Neural progenitor cell (in vitro differentiated cells): ENCODE measurements around the gene POLD4. TPM values are rescaled to one million over a fixed set of nuclear protein-coding genes. Genes with fewer than 3 reads are reported as not detected.

Source experiments
- DNase-seq: peaks from one replicate; pipeline ENCODE4 v3.0.0-alpha.2; 2016; ENCODE audit warnings: low spot score
- H2AFZ ChIP-seq: fragments of 200-600 bp; sonication (generic); replicated peaks from 2 replicates; pipeline ENCODE4 v1.6.1; 2016; ENCODE audit warnings: antibody characterized with exemption
- H3F3A ChIP-seq: fragments of 200-600 bp; sonication (generic); 2 replicates; pipeline ENCODE4 v1.6.1; 2016; ENCODE audit warnings: antibody characterized with exemption, low read depth
- H3K27ac ChIP-seq: fragments of 200-600 bp; sonication (generic); 2 replicates; pipeline ENCODE4 v1.5.1; 2016; ENCODE audit warnings: mild to moderate bottlenecking
- H3K27me3 ChIP-seq: fragments of 200-600 bp; sonication (generic); 2 replicates; pipeline ENCODE4 v1.6.1; 2016; ENCODE audit warnings: mild to moderate bottlenecking, moderate library complexity
- H3K36me3 ChIP-seq: fragments of 200-600 bp; sonication (generic); 2 replicates; pipeline ENCODE4 v1.5.1; 2016
- H3K4me1 ChIP-seq: fragments of 200-600 bp; sonication (generic); 2 replicates; pipeline ENCODE4 v1.6.1; 2016; ENCODE audit warnings: mixed run types
- H3K4me2 ChIP-seq: fragments of 200-600 bp; sonication (generic); 2 replicates; pipeline ENCODE4 v1.6.1; 2016
- H3K4me3 ChIP-seq: fragments of 200-600 bp; sonication (generic); 2 replicates; pipeline ENCODE4 v1.5.1; 2016
- H3K79me2 ChIP-seq: fragments of 200-600 bp; sonication (generic); 2 replicates; pipeline ENCODE4 v1.6.1; 2016; ENCODE audit warnings: low read depth
- H3K9ac ChIP-seq: fragments of 200-600 bp; sonication (generic); 2 replicates; pipeline ENCODE4 v1.6.1; 2016
- H3K9me3 ChIP-seq: fragments of 200-600 bp; sonication (generic); 2 replicates; pipeline ENCODE4 v1.5.1; 2016; ENCODE audit warnings: low read depth
- H4K20me1 ChIP-seq: fragments of 200-600 bp; sonication (generic); 2 replicates; pipeline ENCODE4 v1.6.1; 2016; ENCODE audit warnings: low read depth
- H3K27ac Mint-ChIP-seq: 3 replicates; pipeline ENCODE4 v1.8.0; 2021; ENCODE audit warnings: mixed read lengths
- H3K27me3 Mint-ChIP-seq: 2 replicates; pipeline ENCODE4 v1.8.0; 2022; ENCODE audit warnings: low read depth, mild to moderate bottlenecking, inconsistent platforms, moderate library complexity, mixed read lengths; ENCODE audit not compliant: insufficient read depth
- H3K36me3 Mint-ChIP-seq: 3 replicates; pipeline ENCODE4 v1.8.0; 2021; ENCODE audit warnings: mixed read lengths
- H3K4me1 Mint-ChIP-seq: 3 replicates; pipeline ENCODE4 v1.8.0; 2021; ENCODE audit warnings: mixed read lengths
- H3K4me3 Mint-ChIP-seq: 3 replicates; pipeline ENCODE4 v1.8.0; 2021; ENCODE audit warnings: mild to moderate bottlenecking, moderate library complexity, mixed read lengths
- H3K9me3 Mint-ChIP-seq: 3 replicates; pipeline ENCODE4 v1.8.0; 2020; ENCODE audit warnings: mixed read lengths
- EZH2 ChIP-seq: fragments of 200-600 bp; sonication (generic); IDR thresholded peaks from 2 replicates; pipeline ENCODE4 v1.6.1; 2017; ENCODE audit warnings: antibody characterized with exemption, mild to moderate bottlenecking, moderate library complexity
- EZH2phosphoT487 ChIP-seq: fragments of 200-600 bp; sonication (generic); IDR thresholded peaks from 2 replicates; pipeline ENCODE4 v1.6.1; 2017; ENCODE audit warnings: antibody characterized with exemption
- total RNA-seq: library from RNA; depleted of rRNA; stranded (reverse); fragments of >200 nt; gene quantifications from 2 replicates; pipeline ENCODE4 v1.2.3, GENCODE V29; 2015; ENCODE audit warnings: low replicate concordance
- TF ChIP-seq, protein P1 (sequence below): fragments of 200-600 bp; sonication (generic); IDR thresholded peaks from 2 replicates; pipeline ENCODE4 v1.5.1; 2017; ENCODE audit warnings: antibody characterized with exemption, mild to moderate bottlenecking

Gene POLD4
- total RNA-seq, 1 donor from 2014 or later, result 1.1 TPM

GRCh38 chr11:67349457-67349856, 3.9 kb downstream of the POLD4 start:
- peaks cover 13% of the 10 kb centered on the region for H3K4me1 ChIP-seq
- Mint-ChIP-seq H3K27me3 (peaks cover 2% of the 10 kb centered on the region), H3K9me3 (no peaks in the 10 kb centered on the region), H3K36me3 (no peaks in the 10 kb centered on the region), H3K4me1 (peaks cover 24% of the 10 kb centered on the region), H3K4me3 (no peak overlapping the region), H3K27ac (no peak overlapping the region)
- H3K36me3 ChIP-seq, result no peaks in the 10 kb centered on the region
- H3K9me3 ChIP-seq, result no peaks in the 10 kb centered on the region
- H3K4me2 ChIP-seq, result no peak overlapping the region
- TF ChIP-seq, protein P1, sequence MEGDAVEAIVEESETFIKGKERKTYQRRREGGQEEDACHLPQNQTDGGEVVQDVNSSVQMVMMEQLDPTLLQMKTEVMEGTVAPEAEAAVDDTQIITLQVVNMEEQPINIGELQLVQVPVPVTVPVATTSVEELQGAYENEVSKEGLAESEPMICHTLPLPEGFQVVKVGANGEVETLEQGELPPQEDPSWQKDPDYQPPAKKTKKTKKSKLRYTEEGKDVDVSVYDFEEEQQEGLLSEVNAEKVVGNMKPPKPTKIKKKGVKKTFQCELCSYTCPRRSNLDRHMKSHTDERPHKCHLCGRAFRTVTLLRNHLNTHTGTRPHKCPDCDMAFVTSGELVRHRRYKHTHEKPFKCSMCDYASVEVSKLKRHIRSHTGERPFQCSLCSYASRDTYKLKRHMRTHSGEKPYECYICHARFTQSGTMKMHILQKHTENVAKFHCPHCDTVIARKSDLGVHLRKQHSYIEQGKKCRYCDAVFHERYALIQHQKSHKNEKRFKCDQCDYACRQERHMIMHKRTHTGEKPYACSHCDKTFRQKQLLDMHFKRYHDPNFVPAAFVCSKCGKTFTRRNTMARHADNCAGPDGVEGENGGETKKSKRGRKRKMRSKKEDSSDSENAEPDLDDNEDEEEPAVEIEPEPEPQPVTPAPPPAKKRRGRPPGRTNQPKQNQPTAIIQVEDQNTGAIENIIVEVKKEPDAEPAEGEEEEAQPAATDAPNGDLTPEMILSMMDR, result no peak
- TF ChIP-seq EZH2 (no peak), EZH2phosphoT487 (no peak)
- no peak overlapping the region for H3K4me3 ChIP-seq
- H3F3A ChIP-seq, result peaks cover 19% of the 10 kb centered on the region
- no peaks in the 10 kb centered on the region for H3K27me3 ChIP-seq
- H2AFZ ChIP-seq, result no peak overlapping the region
- no peaks in the 10 kb centered on the region for H3K79me2 ChIP-seq
- H4K20me1 ChIP-seq, result no peaks in the 10 kb centered on the region
- no peak overlapping the region for H3K9ac ChIP-seq
- no peak overlapping the region for H3K27ac ChIP-seq
- no peak for DNase-seq

DNA sequence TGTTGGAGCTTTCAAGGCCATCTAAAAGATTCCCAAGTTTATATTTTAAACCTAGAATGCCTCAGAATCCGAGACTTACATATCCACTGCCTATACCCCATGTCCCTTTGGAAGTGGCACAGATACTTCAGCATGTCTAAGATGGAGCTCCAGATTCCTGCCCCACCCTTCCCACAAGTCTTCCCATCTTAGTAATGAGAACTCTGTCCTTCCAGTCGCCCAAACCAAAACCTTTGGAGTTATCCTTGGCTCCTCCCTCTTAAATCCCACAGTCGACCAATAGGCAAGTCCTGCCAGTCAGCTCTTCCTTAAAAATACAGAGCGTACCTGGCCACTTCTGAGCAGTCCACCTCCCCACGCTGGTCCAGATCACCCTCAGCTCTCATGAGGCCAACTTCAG, 4.3 kb downstream of the POLD4 start:
- no peak overlapping the region for H3K4me3 Mint-ChIP-seq
- H3K36me3 Mint-ChIP-seq, result no peaks in the 10 kb centered on the region
- no peaks in the 10 kb centered on the region for H3K79me2 ChIP-seq

GRCh38 chr11:67347964-67348749, 5.2 kb downstream of the POLD4 start:
- H3K36me3 Mint-ChIP-seq, result no peaks in the 10 kb centered on the region
- Histone ChIP-seq H3K27ac (no peak overlapping the region), H3K4me3 (no peak overlapping the region), H3K79me2 (no peaks in the 10 kb centered on the region), H3K4me1 (peaks cover 6% of the 10 kb centered on the region), H3K4me2 (no peak overlapping the region), H3F3A (peaks cover 7% of the 10 kb centered on the region), H3K27me3 (no peaks in the 10 kb centered on the region), H2AFZ (no peak overlapping the region), H4K20me1 (no peaks in the 10 kb centered on the region), H3K9me3 (no peaks in the 10 kb centered on the region), H3K36me3 (no peaks in the 10 kb centered on the region), H3K9ac (no peak overlapping the region)
- H3K4me3 Mint-ChIP-seq, result no peak overlapping the region
- H3K4me1 Mint-ChIP-seq, result peaks cover 16% of the 10 kb centered on the region
- TF ChIP-seq EZH2phosphoT487, result no peak
- TF ChIP-seq, protein P1, result no peak
- TF ChIP-seq EZH2, result no peak
- DNase-seq, result no peak
- no peaks in the 10 kb centered on the region for H3K9me3 Mint-ChIP-seq
- H3K27me3 Mint-ChIP-seq, result peaks cover 2% of the 10 kb centered on the region
- H3K27ac Mint-ChIP-seq, result no peak overlapping the region

More for the DNA sequence above, 4.3 kb downstream of the POLD4 start:
- DNase-seq, result no peak
- H3K9ac ChIP-seq, result no peak overlapping the region
- no peaks in the 10 kb centered on the region for H3K36me3 ChIP-seq
- peaks cover 15% of the 10 kb centered on the region for H3F3A ChIP-seq
- no peaks in the 10 kb centered on the region for H4K20me1 ChIP-seq
- H3K27me3 Mint-ChIP-seq, result peaks cover 2% of the 10 kb centered on the region
- TF ChIP-seq EZH2 (no peak), EZH2phosphoT487 (no peak)
- TF ChIP-seq, protein P1, result no peak
- no peaks in the 10 kb centered on the region for H3K9me3 ChIP-seq
- H3K4me2 ChIP-seq, result no peak overlapping the region
- peaks cover 20% of the 10 kb centered on the region for H3K4me1 Mint-ChIP-seq
- no peak overlapping the region for H3K27ac ChIP-seq
- H3K27ac Mint-ChIP-seq, result no peak overlapping the region
- no peaks in the 10 kb centered on the region for H3K27me3 ChIP-seq
- no peaks in the 10 kb centered on the region for H3K9me3 Mint-ChIP-seq
- H2AFZ ChIP-seq, result no peak overlapping the region
- no peak overlapping the region for H3K4me3 ChIP-seq
- H3K4me1 ChIP-seq, result peaks cover 9% of the 10 kb centered on the region
